ENCODE data around the gene FOXP1. TPM values are rescaled to one million over a fixed set of nuclear protein-coding genes. Genes with fewer than 3 reads are reported as not detected.
A peak's percentile ranks its signal among the peaks of the same experiment; 100 is the strongest.

The FOXP1 gene
- total and polyA plus RNA-seq, 2 of the 13 experiments (the other 11 are each of a cell fraction or from before 2014, with no cell fraction given), result 40.4 to 59.0 TPM

GRCh38 chr3:71132995-71133730 lies 450.4 kb downstream of the FOXP1 start (continued):
- peak; percentile 57; the same call in 1 of the 2 replicates for TF ChIP-seq HNF1A (IDR thresholded peaks at IDR 0.05; ENCODE audit: low read depth)
- TF ChIP-seq HNF1A (CRISPR knock-in tag; IDR thresholded peaks at IDR 0.05; ENCODE audit: borderline replicate concordance), result no peak
- no peak for TF ChIP-seq ZEB1 (IDR thresholded peaks at IDR 0.05; ENCODE audit: insufficient replicate concordance, low read depth)
- no peak for TF ChIP-seq THRA (CRISPR knock-in tag; IDR thresholded peaks at IDR 0.05; ENCODE audit: borderline replicate concordance)
- TF ChIP-seq EP300 (IDR thresholded peaks at IDR 0.05; ENCODE audit: low read depth in 2 of 2, low read length in 2 of 2), result peak in 1 of 2 experiments; percentile 46; a peak in 1 of 4 replicates
- TF ChIP-seq EP300 (CRISPR knock-in tag; IDR thresholded peaks at IDR 0.05; ENCODE audit: borderline replicate concordance), result no peak
- TF ChIP-seq ZNF816 (CRISPR knock-in tag; IDR thresholded peaks at IDR 0.05; ENCODE audit: borderline replicate concordance), result no peak
- no peak for TF ChIP-seq ZFP82 (CRISPR knock-in tag; IDR thresholded peaks at IDR 0.05; ENCODE audit: borderline replicate concordance)
- 0 out of 2 replicates have a peak, but pooled peaks have one; percentile 20 for TF ChIP-seq ZHX2 (IDR thresholded peaks at IDR 0.05; ENCODE audit: low read depth)
- TF ChIP-seq ZHX2 (CRISPR knock-in tag; IDR thresholded peaks at IDR 0.05; ENCODE audit: borderline replicate concordance), result no peak
- TF ChIP-seq ZNF124 (CRISPR knock-in tag; IDR thresholded peaks at IDR 0.05), result no peak
- peak; percentile 33; the same call in 1 of the 2 replicates for TF ChIP-seq MED1 (CRISPR knock-in tag; IDR thresholded peaks at IDR 0.05)
- no peak for TF ChIP-seq SMARCE1 (IDR thresholded peaks at IDR 0.05; ENCODE audit: borderline replicate concordance)
- TF ChIP-seq SOX5 (CRISPR knock-in tag; IDR thresholded peaks at IDR 0.05; ENCODE audit: borderline replicate concordance), result peak; percentile 79; the same call in 1 of the 2 replicates
